Nephron progenitor cell (in vitro differentiated cells): ENCODE measurements around the gene HIPK2.

Experiments
- DNase-seq: peaks from one replicate; pipeline ENCODE4 v3.0.0; 2021
- H3K27ac Mint-ChIP-seq: 2 replicates; pipeline ENCODE4 v1.8.0; 2021; ENCODE audit warnings: mild to moderate bottlenecking, moderate library complexity, mixed read lengths
- H3K27me3 Mint-ChIP-seq: 2 replicates; pipeline ENCODE4 v1.8.0; 2021; ENCODE audit warnings: mild to moderate bottlenecking, low read depth, mixed read lengths; ENCODE audit not compliant: poor library complexity
- H3K36me3 Mint-ChIP-seq: 2 replicates; pipeline ENCODE4 v1.8.0; 2021; ENCODE audit warnings: low read depth, mixed read lengths
- H3K4me1 Mint-ChIP-seq: 2 replicates; pipeline ENCODE4 v1.8.0; 2021; ENCODE audit warnings: mixed read lengths
- H3K4me3 Mint-ChIP-seq: 2 replicates; pipeline ENCODE4 v1.8.0; 2021; ENCODE audit warnings: mild to moderate bottlenecking, moderate library complexity, mixed read lengths
- H3K9me3 Mint-ChIP-seq: 2 replicates; pipeline ENCODE4 v1.8.0; 2021; ENCODE audit warnings: mild to moderate bottlenecking, moderate library complexity, mixed read lengths
- CTCF ChIP-seq: fragments of 200-600 bp; sonication (generic); IDR thresholded peaks from 2 replicates; pipeline ENCODE4 v1.5.0; 2021; ENCODE audit warnings: antibody characterized with exemption

Gene HIPK2

GRCh38 chr7:139648391-139648861 is 129.4 kb downstream of the HIPK2 start:
- no peak overlapping the region for H3K27ac Mint-ChIP-seq
- no peaks in the 10 kb centered on the region for H3K27me3 Mint-ChIP-seq
- H3K4me1 Mint-ChIP-seq: peaks cover 60% of the 10 kb centered on the region
- no peak overlapping the region for H3K4me3 Mint-ChIP-seq
- TF ChIP-seq CTCF: no peak
- no peaks in the 10 kb centered on the region for H3K9me3 Mint-ChIP-seq
- peaks cover 5% of the 10 kb centered on the region for H3K36me3 Mint-ChIP-seq
- no peak for DNase-seq

- Mint-ChIP-seq H3K9me3 (no peaks in the 10 kb centered on the region), H3K4me1 (peaks cover 60% of the 10 kb centered on the region), H3K27me3 (no peaks in the 10 kb centered on the region), H3K36me3 (peaks cover 5% of the 10 kb centered on the region), H3K4me3 (no peak overlapping the region), H3K27ac (no peak overlapping the region)
- DNase-seq: no peak
- TF ChIP-seq CTCF: no peak
Observed at GRCh38 chr7:139647814-139648390, 129.9 kb downstream of the HIPK2 start.

- no peak overlapping the region for H3K4me3 Mint-ChIP-seq
- no peaks in the 10 kb centered on the region for H3K27me3 Mint-ChIP-seq
- TF ChIP-seq CTCF: no peak
- peaks cover 5% of the 10 kb centered on the region for H3K36me3 Mint-ChIP-seq
- DNase-seq: no peak
- H3K27ac Mint-ChIP-seq: no peak overlapping the region
- H3K9me3 Mint-ChIP-seq: no peaks in the 10 kb centered on the region
- H3K4me1 Mint-ChIP-seq: peaks cover 60% of the 10 kb centered on the region
Observed at GRCh38 chr7:139647085-139647484, 130.7 kb downstream of the HIPK2 start.

GRCh38 chr7:139646566-139646965 is 131.2 kb downstream of the HIPK2 start:
- TF ChIP-seq CTCF: no peak
- H3K36me3 Mint-ChIP-seq: peaks cover 8% of the 10 kb centered on the region
- no peaks in the 10 kb centered on the region for H3K27me3 Mint-ChIP-seq
- H3K4me3 Mint-ChIP-seq: no peak overlapping the region
- H3K9me3 Mint-ChIP-seq: no peaks in the 10 kb centered on the region
- no peak for DNase-seq
- no peak overlapping the region for H3K27ac Mint-ChIP-seq
- peaks cover 60% of the 10 kb centered on the region for H3K4me1 Mint-ChIP-seq

GRCh38 chr7:139645572-139646523 is 131.9 kb downstream of the HIPK2 start:
- no peak overlapping the region for H3K27ac Mint-ChIP-seq
- H3K4me1 Mint-ChIP-seq: peaks cover 56% of the 10 kb centered on the region
- TF ChIP-seq CTCF: peak; percentile 83
- H3K36me3 Mint-ChIP-seq: peaks cover 8% of the 10 kb centered on the region
- H3K27me3 Mint-ChIP-seq: peaks cover 3% of the 10 kb centered on the region
- H3K9me3 Mint-ChIP-seq: no peaks in the 10 kb centered on the region
- DNase-seq: peak; percentile 89
- H3K4me3 Mint-ChIP-seq: no peak overlapping the region
